ENCODE measurements around the gene PUS1. TPM values are rescaled to one million over a fixed set of nuclear protein-coding genes. Genes with fewer than 3 reads are reported as not detected.

Gene PUS1
- total RNA-seq, 1 donor from 2014 or later, result 7.7 TPM

GRCh38 chr12:131905081-131905629, 23.9 kb upstream of the PUS1 start:
- no peak for DNase-seq
- H3K27me3 ChIP-seq (ENCODE audit: low read depth), result no peaks in the 10 kb centered on the region
- peaks cover 72% of the 10 kb centered on the region for H3K4me1 ChIP-seq
- TF ChIP-seq, protein P1, sequence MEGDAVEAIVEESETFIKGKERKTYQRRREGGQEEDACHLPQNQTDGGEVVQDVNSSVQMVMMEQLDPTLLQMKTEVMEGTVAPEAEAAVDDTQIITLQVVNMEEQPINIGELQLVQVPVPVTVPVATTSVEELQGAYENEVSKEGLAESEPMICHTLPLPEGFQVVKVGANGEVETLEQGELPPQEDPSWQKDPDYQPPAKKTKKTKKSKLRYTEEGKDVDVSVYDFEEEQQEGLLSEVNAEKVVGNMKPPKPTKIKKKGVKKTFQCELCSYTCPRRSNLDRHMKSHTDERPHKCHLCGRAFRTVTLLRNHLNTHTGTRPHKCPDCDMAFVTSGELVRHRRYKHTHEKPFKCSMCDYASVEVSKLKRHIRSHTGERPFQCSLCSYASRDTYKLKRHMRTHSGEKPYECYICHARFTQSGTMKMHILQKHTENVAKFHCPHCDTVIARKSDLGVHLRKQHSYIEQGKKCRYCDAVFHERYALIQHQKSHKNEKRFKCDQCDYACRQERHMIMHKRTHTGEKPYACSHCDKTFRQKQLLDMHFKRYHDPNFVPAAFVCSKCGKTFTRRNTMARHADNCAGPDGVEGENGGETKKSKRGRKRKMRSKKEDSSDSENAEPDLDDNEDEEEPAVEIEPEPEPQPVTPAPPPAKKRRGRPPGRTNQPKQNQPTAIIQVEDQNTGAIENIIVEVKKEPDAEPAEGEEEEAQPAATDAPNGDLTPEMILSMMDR (IDR thresholded peaks at IDR 0.05; ENCODE audit: borderline replicate concordance), result no peak
- H3K36me3 ChIP-seq, result peaks cover 35% of the 10 kb centered on the region
- intact Hi-C loops (cut with micrococcal nuclease), result no loop called here
- H3K9me3 ChIP-seq (replicated peaks), result no peaks in the 10 kb centered on the region
- no peak overlapping the region for H3K4me3 ChIP-seq
- no peak overlapping the region for H3K27ac ChIP-seq (replicated peaks)

DNA sequence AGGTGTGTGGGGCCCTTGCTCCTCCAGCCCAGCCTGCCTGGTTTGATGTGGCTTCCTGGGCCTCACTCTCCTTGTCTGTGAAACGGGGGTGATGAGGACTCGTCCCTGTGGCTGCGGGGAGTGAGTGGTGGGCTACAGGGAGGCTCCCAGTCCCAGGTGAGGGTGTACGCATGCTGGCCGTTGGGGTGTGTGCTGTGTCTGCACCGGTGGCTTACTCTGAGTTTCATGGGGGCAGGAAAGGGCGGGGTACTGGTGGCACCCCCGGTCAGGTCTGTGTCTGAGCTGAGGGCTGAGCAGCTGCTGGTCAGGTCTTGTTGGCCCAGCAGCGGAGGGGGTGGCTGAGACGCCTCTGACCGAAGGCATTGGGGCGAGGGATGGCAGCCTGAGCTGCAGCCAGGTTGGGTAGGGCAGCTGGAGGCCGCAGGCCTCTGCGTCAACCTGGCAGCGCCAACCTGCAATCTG, 23.4 kb upstream of the PUS1 start:
- Histone ChIP-seq H3K4me3 (no peak overlapping the region), H3K27me3 (ENCODE audit: low read depth) (no peaks in the 10 kb centered on the region), H3K4me1 (peaks cover 70% of the 10 kb centered on the region), H3K9me3 (replicated peaks) (no peaks in the 10 kb centered on the region), H3K36me3 (peaks cover 40% of the 10 kb centered on the region), H3K27ac (replicated peaks) (no peak overlapping the region)
- no peak for DNase-seq
- intact Hi-C loops (cut with micrococcal nuclease), result no loop called here
- TF ChIP-seq, protein P1 (IDR thresholded peaks at IDR 0.05; ENCODE audit: borderline replicate concordance), result no peak

DNA sequence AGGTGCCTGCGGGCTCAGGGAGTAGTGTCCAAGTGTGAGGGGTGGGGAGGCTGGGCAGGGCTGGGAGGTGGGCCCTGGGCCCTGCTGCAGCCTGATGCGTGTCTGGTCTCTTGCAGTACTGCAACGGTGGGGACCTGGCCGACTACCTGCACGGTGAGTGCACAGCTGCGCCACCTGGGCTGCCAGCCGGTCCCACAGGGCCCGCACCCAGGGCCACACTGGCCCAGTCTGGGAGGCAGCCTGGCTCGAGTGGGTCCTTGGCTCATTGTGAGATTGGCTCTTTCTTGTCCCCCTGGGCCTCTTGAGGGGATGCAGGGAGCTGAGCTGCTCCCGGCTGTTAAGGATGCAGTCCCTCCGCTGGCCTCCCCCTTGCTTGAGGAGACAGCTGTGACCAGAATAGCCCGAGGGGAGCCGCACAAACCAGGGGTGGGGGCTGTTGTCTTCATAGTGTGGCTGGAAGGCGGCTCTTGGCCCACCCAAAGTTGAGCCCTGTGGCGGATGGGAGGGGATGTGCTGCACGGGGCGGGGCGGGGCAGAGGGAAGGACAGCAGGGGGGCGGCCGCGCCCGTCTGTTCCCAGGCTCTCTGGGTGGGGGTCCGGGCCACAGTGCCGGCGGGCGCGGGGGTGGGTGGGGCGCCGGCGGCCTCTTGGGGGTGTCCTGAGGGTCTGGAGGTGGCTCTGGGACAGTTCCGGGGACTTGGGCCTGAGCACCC, 21.5 kb upstream of the PUS1 start:
- TF ChIP-seq, protein P1 (IDR thresholded peaks at IDR 0.05; ENCODE audit: borderline replicate concordance), result no peak
- H3K27ac ChIP-seq (replicated peaks), result no peak overlapping the region
- H3K9me3 ChIP-seq (replicated peaks), result no peaks in the 10 kb centered on the region
- H3K36me3 ChIP-seq, result peaks cover 57% of the 10 kb centered on the region
- H3K27me3 ChIP-seq (ENCODE audit: low read depth), result no peaks in the 10 kb centered on the region
- H3K4me1 ChIP-seq, result peaks cover 70% of the 10 kb centered on the region
- H3K4me3 ChIP-seq, result no peak overlapping the region
- no peak for DNase-seq
- intact Hi-C loops (cut with micrococcal nuclease), result no loop called here

DNA sequence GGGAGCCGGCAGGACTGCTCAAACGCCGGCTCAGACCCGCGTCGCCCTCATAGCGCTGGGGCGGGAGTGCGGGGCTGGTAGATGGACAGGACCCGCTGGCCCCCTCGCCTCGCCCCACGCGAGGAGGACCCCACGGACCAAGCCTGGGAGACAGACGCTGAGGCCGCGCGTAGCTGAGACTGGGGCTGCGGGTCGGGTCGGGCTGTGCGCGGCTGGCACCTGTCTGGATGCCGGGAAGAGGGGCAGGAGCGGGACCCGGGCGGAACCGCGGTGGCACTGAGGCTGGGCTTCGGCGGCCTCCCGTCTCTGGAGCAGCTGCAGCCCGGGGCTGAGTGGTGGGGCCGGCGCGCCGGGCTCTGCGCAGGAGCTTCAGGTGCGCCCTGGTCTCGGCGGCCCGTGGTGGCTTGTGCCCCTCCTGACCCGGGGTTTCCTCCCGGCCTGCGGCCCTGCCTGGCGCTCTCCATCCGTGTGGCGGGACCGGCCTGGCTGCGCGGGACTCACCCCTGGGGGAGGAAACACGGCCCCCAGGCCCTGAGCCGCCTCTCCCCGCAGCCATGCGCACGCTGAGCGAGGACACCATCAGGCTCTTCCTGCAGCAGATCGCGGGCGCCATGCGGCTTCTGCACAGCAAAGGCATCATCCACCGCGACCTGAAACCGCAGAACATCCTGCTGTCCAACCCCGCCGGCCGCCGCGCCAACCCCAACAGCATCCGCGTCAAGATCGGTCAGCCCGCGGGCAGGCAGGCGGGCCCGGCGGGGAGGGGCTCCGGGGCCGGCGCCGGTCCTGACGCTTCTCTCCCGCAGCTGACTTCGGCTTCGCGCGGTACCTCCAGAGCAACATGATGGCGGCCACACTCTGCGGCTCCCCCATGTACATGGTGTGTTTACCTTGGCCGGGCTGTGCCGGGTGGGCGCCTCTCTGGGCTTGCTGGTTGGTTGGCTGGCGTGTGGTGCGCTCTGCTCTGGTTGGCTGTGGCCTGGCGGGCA, 20.7 kb upstream of the PUS1 start:
- no peak overlapping the region for H3K4me3 ChIP-seq
- H3K4me1 ChIP-seq, result peaks cover 70% of the 10 kb centered on the region
- TF ChIP-seq, protein P1 (IDR thresholded peaks at IDR 0.05; ENCODE audit: borderline replicate concordance), result no peak
- H3K9me3 ChIP-seq (replicated peaks), result no peaks in the 10 kb centered on the region
- H3K27ac ChIP-seq (replicated peaks), result no peak overlapping the region
- peaks cover 61% of the 10 kb centered on the region for H3K36me3 ChIP-seq
- DNase-seq, result no peak
- intact Hi-C loops (cut with micrococcal nuclease), result no loop called here
- no peaks in the 10 kb centered on the region for H3K27me3 ChIP-seq (ENCODE audit: low read depth)

GRCh38 chr12:131909081-131909751, 19.9 kb upstream of the PUS1 start:
- Histone ChIP-seq H3K27ac (replicated peaks) (no peak overlapping the region), H3K36me3 (peaks cover 69% of the 10 kb centered on the region), H3K4me3 (no peak overlapping the region), H3K27me3 (ENCODE audit: low read depth) (no peaks in the 10 kb centered on the region), H3K4me1 (peaks cover 65% of the 10 kb centered on the region), H3K9me3 (replicated peaks) (no peaks in the 10 kb centered on the region)
- no peak for DNase-seq
- intact Hi-C loops (cut with micrococcal nuclease), result no loop called here
- TF ChIP-seq, protein P1 (IDR thresholded peaks at IDR 0.05; ENCODE audit: borderline replicate concordance), result no peak

All from left ventricle myocardium inferior (tissue), 1 donor.